Measurements from ENCODE around the gene GRID1.
"Not testable (repeated sequence)": the region's sequence is repeated elsewhere in the genome, so short reads cannot be mapped to it uniquely, and the experiment has no call there.

The GRID1 gene

GRCh38 chr10:85929993-85930392 is 436.6 kb downstream of the GRID1 start:
- DNase-seq, result not testable (repeated sequence)

GRCh38 chr10:85927952-85928665 is 438.5 kb downstream of the GRID1 start:
- no peak for DNase-seq

GRCh38 chr10:85926986-85927385 is 439.6 kb downstream of the GRID1 start:
- no peak for DNase-seq

- no peak for DNase-seq
These were observed 440.5 kb downstream of the GRID1 start for GRCh38 chr10:85926136-85926535.

GRCh38 chr10:85925201-85925750 is 441.3 kb downstream of the GRID1 start:
- no peak for DNase-seq

GRCh38 chr10:85924382-85925102 is 442.1 kb downstream of the GRID1 start:
- no peak for DNase-seq

GRCh38 chr10:85922356-85923129 is 444.1 kb downstream of the GRID1 start:
- DNase-seq, result no peak

GRCh38 chr10:85921789-85922188 is 444.8 kb downstream of the GRID1 start:
- no peak for DNase-seq

- DNase-seq, result no peak
These were observed 446.3 kb downstream of the GRID1 start for GRCh38 chr10:85920311-85920710.

GRCh38 chr10:85919491-85920021 is 447.0 kb downstream of the GRID1 start:
- DNase-seq, result no peak

GRCh38 chr10:85918371-85918770 is 448.2 kb downstream of the GRID1 start:
- DNase-seq, result no peak

- DNase-seq, result no peak
These were observed 449.0 kb downstream of the GRID1 start for GRCh38 chr10:85917601-85918000.

- no peak for DNase-seq
These were observed 449.5 kb downstream of the GRID1 start for GRCh38 chr10:85916994-85917573.

- no peak for DNase-seq
These were observed 450.3 kb downstream of the GRID1 start for GRCh38 chr10:85916286-85916685.

GRCh38 chr10:85915245-85915846 is 451.2 kb downstream of the GRID1 start:
- DNase-seq, result no peak

- DNase-seq, result no peak
These were observed 451.9 kb downstream of the GRID1 start for GRCh38 chr10:85914720-85915119.

GRCh38 chr10:85908462-85908861 is 458.1 kb downstream of the GRID1 start:
- no peak for DNase-seq

GRCh38 chr10:85902051-85902450 is 464.5 kb downstream of the GRID1 start:
- no peak for DNase-seq

- no peak for DNase-seq
These were observed 465.0 kb downstream of the GRID1 start for GRCh38 chr10:85901599-85901998.

- DNase-seq, result no peak
These were observed 466.1 kb downstream of the GRID1 start for GRCh38 chr10:85900487-85900886.

- DNase-seq, result no peak
These were observed 466.5 kb downstream of the GRID1 start for GRCh38 chr10:85900061-85900460.

GRCh38 chr10:85891472-85891871 is 475.1 kb downstream of the GRID1 start:
- no peak for DNase-seq
